PC-3 (cell line): ENCODE data around the gene SERPINB8.

Experiments used
- CTCF ChIP-seq: fragments of 300-600 bp; sonication (generic); conservative IDR thresholded peaks from 2 replicates; pipeline ENCODE4 v1.5.1; 2017; ENCODE audit warnings: antibody characterized with exemption, low read depth, mild to moderate bottlenecking, low read length
- EZH2phosphoT487 ChIP-seq: fragments of 300-600 bp; sonication (generic); IDR thresholded peaks from 2 replicates; pipeline ENCODE4 v1.6.1; 2018; ENCODE audit warnings: mild to moderate bottlenecking, antibody characterized with exemption, low read length, borderline replicate concordance

GRCh38 chr18:63924551-63924950 lies 45.3 kb upstream of the SERPINB8 start:
- no peak for TF ChIP-seq CTCF
- no peak for TF ChIP-seq EZH2phosphoT487
